Neural cell (in vitro differentiated cells): ENCODE results near the gene ZXDC. TPM values are rescaled to one million over a fixed set of nuclear protein-coding genes. Genes with fewer than 3 reads are reported as not detected.

Source experiments
- H2AFZ ChIP-seq: fragments of 200-600, 300-800 bp; sonication (generic), shearing (Covaris generic); 2 replicates; pipeline ENCODE4 v1.6.0; 2014; ENCODE audit warnings: low read depth, mild to moderate bottlenecking, antibody characterized with exemption, low read length, moderate library complexity
- H3F3A ChIP-seq: fragments of 200-600 bp; shearing (Covaris generic); 2 replicates; pipeline ENCODE4 v1.6.1; 2016; ENCODE audit warnings: mild to moderate bottlenecking, moderate library complexity, mixed read lengths, antibody characterized with exemption, low read length; ENCODE audit not compliant: insufficient read depth, poor library complexity, severe bottlenecking
- H3K27ac ChIP-seq: fragments of 200-600, 300-800 bp; sonication (generic), shearing (Covaris generic); 2 replicates; pipeline ENCODE4 v1.5.1; 2014; ENCODE audit warnings: mild to moderate bottlenecking, low read length, moderate library complexity
- H3K27me3 ChIP-seq: fragments of 300-800, 200-600 bp; sonication (generic), shearing (Covaris generic); 2 replicates; pipeline ENCODE4 v1.6.0; 2014; ENCODE audit warnings: mild to moderate bottlenecking, low read depth, low read length, moderate library complexity; ENCODE audit not compliant: insufficient read depth
- H3K36me3 ChIP-seq: fragments of 300-800, 200-600 bp; sonication (generic), shearing (Covaris generic); 2 replicates; pipeline ENCODE4 v1.5.1; 2014; ENCODE audit warnings: mild to moderate bottlenecking, antibody characterized with exemption, low read length, moderate library complexity; ENCODE audit not compliant: insufficient read depth
- H3K4me2 ChIP-seq: fragments of 300-800, 200-600 bp; sonication (generic), shearing (Covaris generic); 2 replicates; pipeline ENCODE4 v1.6.0; 2014; ENCODE audit warnings: mild to moderate bottlenecking, low read length
- H3K4me3 ChIP-seq: fragments of 300-800, 200-600 bp; sonication (generic), shearing (Covaris generic); 2 replicates; pipeline ENCODE4 v1.5.1; 2014; ENCODE audit warnings: mild to moderate bottlenecking, low read length, moderate library complexity
- H3K79me2 ChIP-seq: fragments of 200-600 bp; shearing (Covaris generic); replicated peaks from 2 replicates; pipeline ENCODE4 v1.6.0; 2014; ENCODE audit warnings: mild to moderate bottlenecking, low read length, moderate library complexity; ENCODE audit not compliant: insufficient read depth
- H3K9ac ChIP-seq: fragments of 300-800, 200-600 bp; sonication (generic), shearing (Covaris generic); 2 replicates; pipeline ENCODE4 v1.6.1; 2016; ENCODE audit warnings: mild to moderate bottlenecking, low read length, mixed read lengths
- H3K9me2 ChIP-seq: fragments of 200-600 bp; shearing (Covaris generic); 2 replicates; pipeline ENCODE4 v1.6.1; 2016; ENCODE audit warnings: mild to moderate bottlenecking, low read length, mixed read lengths; ENCODE audit not compliant: insufficient read depth
- H3K9me3 ChIP-seq: fragments of 200-600, 300-800 bp; sonication (generic), shearing (Covaris generic); 2 replicates; pipeline ENCODE4 v1.6.1; 2016; ENCODE audit warnings: mild to moderate bottlenecking, mixed run types, low read length, moderate library complexity, mixed read lengths
- H4K20me1 ChIP-seq: fragments of 200-600 bp; shearing (Covaris generic); 2 replicates; pipeline ENCODE4 v1.6.1; 2016; ENCODE audit warnings: mild to moderate bottlenecking, mixed run types; ENCODE audit not compliant: insufficient read depth
- EZH2 ChIP-seq: fragments of 200-600, 300-800 bp; shearing (Covaris generic), sonication (generic); IDR thresholded peaks from 2 replicates; pipeline ENCODE4 v1.6.1; 2014; ENCODE audit warnings: antibody characterized with exemption, low read length, borderline replicate concordance, mild to moderate bottlenecking; ENCODE audit not compliant: insufficient read depth, poor library complexity, severe bottlenecking
- MXI1 ChIP-seq: fragments of 450-650 bp; conservative IDR thresholded peaks from 2 replicates; pipeline ENCODE4 v1.6.1; 2014; ENCODE audit warnings: antibody characterized with exemption, mild to moderate bottlenecking; ENCODE audit not compliant: poor library complexity, severe bottlenecking
- POLR2AphosphoS5 ChIP-seq: IDR thresholded peaks from 2 replicates; pipeline ENCODE4 v1.6.1; 2012
- RAD21 ChIP-seq: fragments of 450-650 bp; conservative IDR thresholded peaks from 2 replicates; pipeline ENCODE4 v1.6.1; 2014; ENCODE audit warnings: antibody characterized with exemption, mild to moderate bottlenecking, moderate library complexity
- SMC3 ChIP-seq: fragments of 450-650 bp; conservative IDR thresholded peaks from 2 replicates; pipeline ENCODE4 v1.6.1; 2014; ENCODE audit warnings: antibody characterized with exemption, mild to moderate bottlenecking, moderate library complexity; ENCODE audit not compliant: poor library complexity
- TAF1 ChIP-seq: IDR thresholded peaks from 2 replicates; pipeline ENCODE4 v1.6.1; 2012; ENCODE audit warnings: low read depth
- polyA plus RNA-seq: library from polyadenylated mRNA; depleted of rRNA; stranded (reverse); fragments of >200 nt; gene quantifications from 2 replicates; pipeline ENCODE4 v1.2.3, GENCODE V29; 2014
- TF ChIP-seq, protein P1 (sequence below): fragments of 450-650 bp; IDR thresholded peaks from 2 replicates; pipeline ENCODE4 v1.5.1; 2014; ENCODE audit warnings: antibody characterized with exemption, mild to moderate bottlenecking, moderate library complexity; ENCODE audit not compliant: poor library complexity, severe bottlenecking
- TF ChIP-seq, protein P2 (sequence below): IDR thresholded peaks from 2 replicates; pipeline ENCODE4 v1.6.1; 2012; ENCODE audit warnings: borderline replicate concordance

ZXDC gene
- polyA plus RNA-seq, 1 donor from 2014 or later: 22.2 TPM

- Histone ChIP-seq H3K79me2 (no peaks in the 10 kb centered on the region), H3K4me2 (no peak overlapping the region), H3K9me2 (no peaks in the 10 kb centered on the region), H3K27me3 (no peaks in the 10 kb centered on the region), H3K9ac (no peak overlapping the region), H3K36me3 (no peaks in the 10 kb centered on the region), H3F3A (no peaks in the 10 kb centered on the region), H2AFZ (no peak overlapping the region), H3K9me3 (no peaks in the 10 kb centered on the region), H4K20me1 (no peaks in the 10 kb centered on the region), H3K27ac (no peak overlapping the region), H3K4me3 (no peak overlapping the region)
- TF ChIP-seq, protein P1, sequence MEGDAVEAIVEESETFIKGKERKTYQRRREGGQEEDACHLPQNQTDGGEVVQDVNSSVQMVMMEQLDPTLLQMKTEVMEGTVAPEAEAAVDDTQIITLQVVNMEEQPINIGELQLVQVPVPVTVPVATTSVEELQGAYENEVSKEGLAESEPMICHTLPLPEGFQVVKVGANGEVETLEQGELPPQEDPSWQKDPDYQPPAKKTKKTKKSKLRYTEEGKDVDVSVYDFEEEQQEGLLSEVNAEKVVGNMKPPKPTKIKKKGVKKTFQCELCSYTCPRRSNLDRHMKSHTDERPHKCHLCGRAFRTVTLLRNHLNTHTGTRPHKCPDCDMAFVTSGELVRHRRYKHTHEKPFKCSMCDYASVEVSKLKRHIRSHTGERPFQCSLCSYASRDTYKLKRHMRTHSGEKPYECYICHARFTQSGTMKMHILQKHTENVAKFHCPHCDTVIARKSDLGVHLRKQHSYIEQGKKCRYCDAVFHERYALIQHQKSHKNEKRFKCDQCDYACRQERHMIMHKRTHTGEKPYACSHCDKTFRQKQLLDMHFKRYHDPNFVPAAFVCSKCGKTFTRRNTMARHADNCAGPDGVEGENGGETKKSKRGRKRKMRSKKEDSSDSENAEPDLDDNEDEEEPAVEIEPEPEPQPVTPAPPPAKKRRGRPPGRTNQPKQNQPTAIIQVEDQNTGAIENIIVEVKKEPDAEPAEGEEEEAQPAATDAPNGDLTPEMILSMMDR: no peak
- TF ChIP-seq EZH2 (no peak), RAD21 (no peak)
- TF ChIP-seq, protein P2, sequence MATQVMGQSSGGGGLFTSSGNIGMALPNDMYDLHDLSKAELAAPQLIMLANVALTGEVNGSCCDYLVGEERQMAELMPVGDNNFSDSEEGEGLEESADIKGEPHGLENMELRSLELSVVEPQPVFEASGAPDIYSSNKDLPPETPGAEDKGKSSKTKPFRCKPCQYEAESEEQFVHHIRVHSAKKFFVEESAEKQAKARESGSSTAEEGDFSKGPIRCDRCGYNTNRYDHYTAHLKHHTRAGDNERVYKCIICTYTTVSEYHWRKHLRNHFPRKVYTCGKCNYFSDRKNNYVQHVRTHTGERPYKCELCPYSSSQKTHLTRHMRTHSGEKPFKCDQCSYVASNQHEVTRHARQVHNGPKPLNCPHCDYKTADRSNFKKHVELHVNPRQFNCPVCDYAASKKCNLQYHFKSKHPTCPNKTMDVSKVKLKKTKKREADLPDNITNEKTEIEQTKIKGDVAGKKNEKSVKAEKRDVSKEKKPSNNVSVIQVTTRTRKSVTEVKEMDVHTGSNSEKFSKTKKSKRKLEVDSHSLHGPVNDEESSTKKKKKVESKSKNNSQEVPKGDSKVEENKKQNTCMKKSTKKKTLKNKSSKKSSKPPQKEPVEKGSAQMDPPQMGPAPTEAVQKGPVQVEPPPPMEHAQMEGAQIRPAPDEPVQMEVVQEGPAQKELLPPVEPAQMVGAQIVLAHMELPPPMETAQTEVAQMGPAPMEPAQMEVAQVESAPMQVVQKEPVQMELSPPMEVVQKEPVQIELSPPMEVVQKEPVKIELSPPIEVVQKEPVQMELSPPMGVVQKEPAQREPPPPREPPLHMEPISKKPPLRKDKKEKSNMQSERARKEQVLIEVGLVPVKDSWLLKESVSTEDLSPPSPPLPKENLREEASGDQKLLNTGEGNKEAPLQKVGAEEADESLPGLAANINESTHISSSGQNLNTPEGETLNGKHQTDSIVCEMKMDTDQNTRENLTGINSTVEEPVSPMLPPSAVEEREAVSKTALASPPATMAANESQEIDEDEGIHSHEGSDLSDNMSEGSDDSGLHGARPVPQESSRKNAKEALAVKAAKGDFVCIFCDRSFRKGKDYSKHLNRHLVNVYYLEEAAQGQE: no peak
Observed at GRCh38 chr3:126447456-126448106, 28.1 kb downstream of the ZXDC start.

- no peak overlapping the region for H2AFZ ChIP-seq
- no peaks in the 10 kb centered on the region for H3K27me3 ChIP-seq
- H3K4me3 ChIP-seq: no peak overlapping the region
- no peaks in the 10 kb centered on the region for H3K36me3 ChIP-seq
- no peak overlapping the region for H3K9ac ChIP-seq
- no peaks in the 10 kb centered on the region for H3K9me2 ChIP-seq
- no peaks in the 10 kb centered on the region for H3F3A ChIP-seq
- TF ChIP-seq POLR2AphosphoS5 (no peak), SMC3 (no peak), TAF1 (no peak), MXI1 (no peak), RAD21 (no peak)
- TF ChIP-seq, protein P1: no peak
- no peak overlapping the region for H3K27ac ChIP-seq
- H3K79me2 ChIP-seq: no peaks in the 10 kb centered on the region
- no peak overlapping the region for H3K4me2 ChIP-seq
- H3K9me3 ChIP-seq: no peaks in the 10 kb centered on the region
- no peaks in the 10 kb centered on the region for H4K20me1 ChIP-seq
Observed at GRCh38 chr3:126446791-126447190, 28.9 kb downstream of the ZXDC start.
